HepG2 (cell line): ENCODE measurements around the gene GCH1. TPM values are rescaled to one million over a fixed set of nuclear protein-coding genes. Genes with fewer than 3 reads are reported as not detected.

Experiments used
- MEF2D ChIP-seq: sonication (generic); formaldehyde crosslinking; IDR thresholded peaks from 2 replicates; pipeline ENCODE4 v1.5.1; 2020; ENCODE audit warnings: mild to moderate bottlenecking, missing genetic modification reagents
- PRDM4 ChIP-seq: sonication (generic); formaldehyde crosslinking; IDR thresholded peaks from 2 replicates; pipeline ENCODE4 v1.9.0; 2021; ENCODE audit warnings: missing genetic modification reagents, borderline replicate concordance
- RBM39 ChIP-seq: fragments of 200-400 bp; formaldehyde crosslinking; IDR thresholded peaks from one replicate; pipeline ENCODE4 v1.6.1; 2018; ENCODE audit warnings: antibody characterized with exemption, mild to moderate bottlenecking, low read depth, low read length; ENCODE audit not compliant: poor library complexity, severe bottlenecking
- RNF2 ChIP-seq: fragments of 450-650 bp; conservative IDR thresholded peaks from 2 replicates; pipeline ENCODE4 v1.6.1; 2016; ENCODE audit warnings: low read depth
- SNAPC2 ChIP-seq: sonication (generic); formaldehyde crosslinking; IDR thresholded peaks from 2 replicates; pipeline ENCODE4 v1.8.1; 2022; ENCODE audit warnings: mild to moderate bottlenecking, missing genetic modification reagents
- SP140L ChIP-seq: sonication (generic); formaldehyde crosslinking; IDR thresholded peaks from 2 replicates; pipeline ENCODE4 v1.4.0; 2020; ENCODE audit warnings: missing genetic modification reagents, borderline replicate concordance
- ZBTB26 ChIP-seq: IDR thresholded peaks from 2 replicates; pipeline ENCODE4 v1.6.1; 2016; ENCODE audit warnings: missing compliant biosample characterization, missing genetic modification reagents, borderline replicate concordance
- ZBTB7A ChIP-seq: sonication (generic); formaldehyde crosslinking; IDR thresholded peaks from 2 replicates; pipeline ENCODE4 v1.8.0; 2022; ENCODE audit warnings: mild to moderate bottlenecking, missing genetic modification reagents
- ZNF343 ChIP-seq: sonication (generic); formaldehyde crosslinking; IDR thresholded peaks from 2 replicates; pipeline ENCODE4 v1.4.0; 2020; ENCODE audit warnings: mild to moderate bottlenecking, missing genetic modification reagents
- ZNF367 ChIP-seq: sonication (generic); formaldehyde crosslinking; IDR thresholded peaks from 2 replicates; pipeline ENCODE4 v1.4.0; 2020; ENCODE audit warnings: missing genetic modification reagents, borderline replicate concordance
- ZNF670 ChIP-seq: sonication (generic); formaldehyde crosslinking; IDR thresholded peaks from 2 replicates; pipeline ENCODE4 v1.8.0; 2022; ENCODE audit warnings: mild to moderate bottlenecking, missing genetic modification reagents, borderline replicate concordance
- polyA plus RNA-seq, 8 experiments: library from polyadenylated mRNA; depleted of rRNA in 3 of 8; stranded (reverse) in 7 of 8; unstranded in 1 of 8; fragments of >200 nt; fragmentation: Illumina TruSeq in 4 of 8; extraction: Trizol in 4 of 8; gene quantifications; 2 replicates each; pipeline versions ENCODE4 v1.2.1 to v1.2.3, GENCODE V29; 2011 to 2016; ENCODE audit warnings: low read depth in 4 of 8, missing spikeins in 1 of 8, mixed read lengths in 1 of 8; ENCODE audit not compliant: insufficient read depth in 1 of 8
- total RNA-seq, 5 experiments: library from RNA; depleted of rRNA; stranded (reverse); fragments of >200 nt; fragmentation: Illumina TruSeq; extraction: Trizol; gene quantifications; 2 replicates each; pipeline ENCODE4 v1.2.3, GENCODE V29; 2016; ENCODE audit warnings: low read depth in 1 of 5
- TF ChIP-seq, protein P1 (sequence below): sonication (generic); formaldehyde crosslinking; IDR thresholded peaks from one replicate; pipeline ENCODE4 v1.5.1; 2020; ENCODE audit warnings: mild to moderate bottlenecking, missing genetic modification reagents; ENCODE audit errors: not compliant biosample characterization
- TF ChIP-seq, protein P2 (sequence below): sonication (generic); formaldehyde crosslinking; IDR thresholded peaks from 2 replicates; pipeline ENCODE4 v1.4.0; 2020; ENCODE audit warnings: missing genetic modification reagents, low read depth, mild to moderate bottlenecking, borderline replicate concordance
- TF ChIP-seq, protein P3 (sequence below): IDR thresholded peaks from 2 replicates; pipeline ENCODE4 v1.6.1; 2016; ENCODE audit warnings: mild to moderate bottlenecking

The GCH1 gene
- total and polyA plus RNA-seq, 2 of the 13 experiments (the other 11 are each of a cell fraction or from before 2014, with no cell fraction given): 15.0 to 25.2 TPM

DNA sequence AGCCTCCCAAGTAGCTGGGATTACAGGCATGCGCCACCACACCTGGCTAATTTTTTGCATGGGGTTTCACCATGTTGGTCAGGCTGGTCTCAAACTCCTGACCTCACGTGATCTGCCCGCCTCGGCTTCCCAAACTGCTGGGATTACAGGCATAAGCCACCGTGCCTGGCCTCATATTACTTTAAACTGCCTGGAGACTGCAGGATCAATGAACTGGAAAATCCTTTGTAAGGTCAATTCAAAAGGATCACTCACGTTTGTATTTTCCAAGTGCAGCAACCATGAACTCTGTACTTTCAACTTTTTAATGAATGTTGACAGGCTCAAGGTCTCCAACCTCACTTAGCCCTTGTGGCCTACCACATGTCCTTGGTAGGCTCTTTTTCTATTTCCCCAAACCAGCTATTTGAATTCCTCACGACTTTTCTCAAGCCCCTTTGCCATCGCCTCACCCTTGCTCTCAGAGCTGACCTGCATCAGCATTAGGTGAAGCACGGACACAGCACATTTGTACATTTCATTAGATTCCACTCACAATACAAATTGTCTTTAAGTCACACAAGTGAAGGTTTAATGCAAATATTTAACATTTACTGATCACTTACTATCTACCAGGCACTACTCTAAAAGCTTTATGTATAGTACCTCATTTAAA is 42.2 kb upstream of the GCH1 start (continued):
- TF ChIP-seq, protein P1, sequence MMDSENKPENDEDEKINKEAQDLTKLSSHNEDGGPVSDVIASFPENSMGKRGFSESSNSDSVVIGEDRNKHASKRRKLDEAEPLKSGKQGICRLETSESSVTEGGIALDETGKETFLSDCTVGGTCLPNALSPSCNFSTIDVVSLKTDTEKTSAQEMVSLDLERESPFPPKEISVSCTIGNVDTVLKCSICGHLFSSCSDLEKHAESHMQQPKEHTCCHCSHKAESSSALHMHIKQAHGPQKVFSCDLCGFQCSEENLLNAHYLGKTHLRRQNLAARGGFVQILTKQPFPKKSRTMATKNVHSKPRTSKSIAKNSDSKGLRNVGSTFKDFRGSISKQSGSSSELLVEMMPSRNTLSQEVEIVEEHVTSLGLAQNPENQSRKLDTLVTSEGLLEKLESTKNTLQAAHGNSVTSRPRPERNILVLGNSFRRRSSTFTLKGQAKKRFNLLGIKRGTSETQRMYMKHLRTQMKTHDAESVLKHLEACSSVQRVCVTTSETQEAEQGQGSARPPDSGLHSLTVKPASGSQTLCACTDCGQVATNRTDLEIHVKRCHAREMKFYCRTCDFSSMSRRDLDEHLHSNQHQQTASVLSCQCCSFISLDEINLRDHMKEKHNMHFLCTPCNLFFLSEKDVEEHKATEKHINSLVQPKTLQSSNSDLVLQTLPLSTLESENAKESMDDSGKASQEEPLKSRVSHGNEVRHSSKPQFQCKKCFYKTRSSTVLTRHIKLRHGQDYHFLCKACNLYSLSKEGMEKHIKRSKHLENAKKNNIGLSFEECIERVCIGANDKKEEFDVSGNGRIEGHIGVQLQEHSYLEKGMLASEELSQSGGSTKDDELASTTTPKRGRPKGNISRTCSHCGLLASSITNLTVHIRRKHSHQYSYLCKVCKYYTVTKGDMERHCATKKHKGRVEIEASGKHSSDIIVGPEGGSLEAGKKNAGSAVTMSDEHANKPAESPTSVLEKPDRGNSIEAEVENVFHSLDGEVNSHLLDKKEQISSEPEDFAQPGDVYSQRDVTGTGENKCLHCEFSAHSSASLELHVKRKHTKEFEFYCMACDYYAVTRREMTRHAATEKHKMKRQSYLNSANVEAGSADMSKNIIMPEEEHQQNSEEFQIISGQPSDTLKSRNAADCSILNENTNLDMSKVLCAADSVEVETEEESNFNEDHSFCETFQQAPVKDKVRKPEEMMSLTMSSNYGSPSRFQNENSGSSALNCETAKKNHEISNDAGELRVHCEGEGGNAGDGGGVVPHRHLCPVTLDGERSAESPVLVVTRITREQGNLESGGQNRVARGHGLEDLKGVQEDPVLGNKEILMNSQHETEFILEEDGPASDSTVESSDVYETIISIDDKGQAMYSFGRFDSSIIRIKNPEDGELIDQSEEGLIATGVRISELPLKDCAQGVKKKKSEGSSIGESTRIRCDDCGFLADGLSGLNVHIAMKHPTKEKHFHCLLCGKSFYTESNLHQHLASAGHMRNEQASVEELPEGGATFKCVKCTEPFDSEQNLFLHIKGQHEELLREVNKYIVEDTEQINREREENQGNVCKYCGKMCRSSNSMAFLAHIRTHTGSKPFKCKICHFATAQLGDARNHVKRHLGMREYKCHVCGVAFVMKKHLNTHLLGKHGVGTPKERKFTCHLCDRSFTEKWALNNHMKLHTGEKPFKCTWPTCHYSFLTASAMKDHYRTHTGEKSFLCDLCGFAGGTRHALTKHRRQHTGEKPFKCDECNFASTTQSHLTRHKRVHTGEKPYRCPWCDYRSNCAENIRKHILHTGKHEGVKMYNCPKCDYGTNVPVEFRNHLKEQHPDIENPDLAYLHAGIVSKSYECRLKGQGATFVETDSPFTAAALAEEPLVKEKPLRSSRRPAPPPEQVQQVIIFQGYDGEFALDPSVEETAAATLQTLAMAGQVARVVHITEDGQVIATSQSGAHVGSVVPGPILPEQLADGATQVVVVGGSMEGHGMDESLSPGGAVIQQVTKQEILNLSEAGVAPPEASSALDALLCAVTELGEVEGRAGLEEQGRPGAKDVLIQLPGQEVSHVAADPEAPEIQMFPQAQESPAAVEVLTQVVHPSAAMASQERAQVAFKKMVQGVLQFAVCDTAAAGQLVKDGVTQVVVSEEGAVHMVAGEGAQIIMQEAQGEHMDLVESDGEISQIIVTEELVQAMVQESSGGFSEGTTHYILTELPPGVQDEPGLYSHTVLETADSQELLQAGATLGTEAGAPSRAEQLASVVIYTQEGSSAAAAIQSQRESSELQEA (CRISPR knock-in tag): no peak
- TF ChIP-seq, protein P2, sequence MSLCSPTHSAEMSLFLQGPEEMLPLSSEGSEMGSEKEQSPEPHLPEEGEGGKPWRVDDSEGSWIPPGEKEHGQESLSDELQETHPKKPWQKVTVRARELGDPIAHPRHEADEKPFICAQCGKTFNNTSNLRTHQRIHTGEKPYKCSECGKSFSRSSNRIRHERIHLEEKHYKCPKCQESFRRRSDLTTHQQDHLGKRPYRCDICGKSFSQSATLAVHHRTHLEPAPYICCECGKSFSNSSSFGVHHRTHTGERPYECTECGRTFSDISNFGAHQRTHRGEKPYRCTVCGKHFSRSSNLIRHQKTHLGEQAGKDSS: no peak
- no peak for TF ChIP-seq RNF2
- TF ChIP-seq MEF2D (CRISPR knock-in tag): no peak; the same call in 1 of the 2 replicates
- TF ChIP-seq PRDM4 (CRISPR knock-in tag): no peak
- no peak for TF ChIP-seq ZNF343 (CRISPR knock-in tag)
- no peak for TF ChIP-seq SNAPC2
- no peak for TF ChIP-seq ZBTB7A (CRISPR knock-in tag)
- TF ChIP-seq RBM39: no peak
- TF ChIP-seq ZNF367 (CRISPR knock-in tag): no peak
- TF ChIP-seq, protein P3, sequence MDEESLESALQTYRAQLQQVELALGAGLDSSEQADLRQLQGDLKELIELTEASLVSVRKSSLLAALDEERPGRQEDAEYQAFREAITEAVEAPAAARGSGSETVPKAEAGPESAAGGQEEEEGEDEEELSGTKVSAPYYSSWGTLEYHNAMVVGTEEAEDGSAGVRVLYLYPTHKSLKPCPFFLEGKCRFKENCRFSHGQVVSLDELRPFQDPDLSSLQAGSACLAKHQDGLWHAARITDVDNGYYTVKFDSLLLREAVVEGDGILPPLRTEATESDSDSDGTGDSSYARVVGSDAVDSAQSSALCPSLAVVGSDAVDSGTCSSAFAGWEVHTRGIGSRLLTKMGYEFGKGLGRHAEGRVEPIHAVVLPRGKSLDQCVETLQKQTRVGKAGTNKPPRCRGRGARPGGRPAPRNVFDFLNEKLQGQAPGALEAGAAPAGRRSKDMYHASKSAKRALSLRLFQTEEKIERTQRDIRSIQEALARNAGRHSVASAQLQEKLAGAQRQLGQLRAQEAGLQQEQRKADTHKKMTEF (CRISPR knock-in tag): 0 out of 2 replicates have a peak, but pooled peaks have one; percentile 51
- no peak for TF ChIP-seq ZBTB26 (CRISPR knock-in tag)
- no peak for TF ChIP-seq ZNF670 (CRISPR knock-in tag)
- no peak for TF ChIP-seq SP140L (CRISPR knock-in tag)
